Lower leg skin (tissue), 4 donors: ENCODE results near the gene PDE1A. TPM values are rescaled to one million over a fixed set of nuclear protein-coding genes. Genes with fewer than 3 reads are reported as not detected.

Source experiments
- DNase-seq, 2 donors: peaks; one replicate each; pipeline ENCODE4 v3.0.0-alpha.2; 2019; ENCODE audit warnings: low spot score in 2 of 2
- H3K4me3 ChIP-seq: fragments of 200-600 bp; sonication (generic); 2 replicates; pipeline ENCODE4 v1.5.1; 2017; ENCODE audit warnings: mild to moderate bottlenecking, low read depth; ENCODE audit not compliant: poor library complexity, severe bottlenecking
- POLR2A ChIP-seq, 2 donors: fragments of 450-650 bp; IDR thresholded peaks; one replicate each; pipeline ENCODE4 v1.6.1; 2016 to 2017; ENCODE audit warnings: antibody characterized with exemption in 2 of 2, mild to moderate bottlenecking in 1 of 2, moderate library complexity in 1 of 2
- WGBS, 2 donors: methylation state at CpG; one replicate each; pipeline ENCODE4 v1.1.5; 2018; 5-methylcytosine and 5-hydroxymethylcytosine counted together
- intact Hi-C: fragments of 100-400 bp; cut with DNase I; formaldehyde crosslinking; loops from one replicate; pipeline ENCODE4 v1.15.0; 2023; ENCODE audit warnings: low total_unique reads
- total RNA-seq, 4 donors: library from RNA; depleted of rRNA; stranded (reverse); fragments of >200 nt; gene quantifications; one replicate each; pipeline ENCODE4 v1.1.0, GENCODE V29; 2016
- TF ChIP-seq, protein P1 (sequence below), 3 donors: fragments of 450-650 bp; IDR thresholded peaks; one replicate each; pipeline ENCODE4 v1.5.1; 2016; ENCODE audit warnings: antibody characterized with exemption in 3 of 3, mild to moderate bottlenecking in 3 of 3, moderate library complexity in 2 of 3

Gene PDE1A
- total RNA-seq, 4 donors from 2014 or later, result 0.11 to 4.3 (median 2.2) TPM

DNA sequence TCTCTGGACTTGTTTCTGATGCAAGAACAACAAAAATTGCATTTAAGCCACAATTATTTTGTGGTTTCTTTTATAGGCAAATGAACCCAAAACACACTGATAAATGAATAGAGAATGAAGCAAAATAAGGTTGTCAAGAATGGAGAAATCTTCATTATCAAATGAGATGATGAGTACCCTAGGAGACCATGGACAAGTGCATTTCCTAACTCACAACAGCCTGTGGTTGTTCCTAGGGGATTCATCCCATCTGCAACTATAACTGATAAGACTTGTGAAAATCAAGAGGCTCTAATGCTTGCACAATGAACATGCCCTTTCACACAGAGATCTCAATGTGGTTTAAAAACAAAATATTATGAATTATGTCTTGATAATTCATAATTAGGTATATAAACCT, 159.9 kb downstream of the PDE1A start:
- no peak overlapping the region for H3K4me3 ChIP-seq
- TF ChIP-seq POLR2A (IDR thresholded peaks at IDR 0.05), result no peak
- TF ChIP-seq, protein P1, sequence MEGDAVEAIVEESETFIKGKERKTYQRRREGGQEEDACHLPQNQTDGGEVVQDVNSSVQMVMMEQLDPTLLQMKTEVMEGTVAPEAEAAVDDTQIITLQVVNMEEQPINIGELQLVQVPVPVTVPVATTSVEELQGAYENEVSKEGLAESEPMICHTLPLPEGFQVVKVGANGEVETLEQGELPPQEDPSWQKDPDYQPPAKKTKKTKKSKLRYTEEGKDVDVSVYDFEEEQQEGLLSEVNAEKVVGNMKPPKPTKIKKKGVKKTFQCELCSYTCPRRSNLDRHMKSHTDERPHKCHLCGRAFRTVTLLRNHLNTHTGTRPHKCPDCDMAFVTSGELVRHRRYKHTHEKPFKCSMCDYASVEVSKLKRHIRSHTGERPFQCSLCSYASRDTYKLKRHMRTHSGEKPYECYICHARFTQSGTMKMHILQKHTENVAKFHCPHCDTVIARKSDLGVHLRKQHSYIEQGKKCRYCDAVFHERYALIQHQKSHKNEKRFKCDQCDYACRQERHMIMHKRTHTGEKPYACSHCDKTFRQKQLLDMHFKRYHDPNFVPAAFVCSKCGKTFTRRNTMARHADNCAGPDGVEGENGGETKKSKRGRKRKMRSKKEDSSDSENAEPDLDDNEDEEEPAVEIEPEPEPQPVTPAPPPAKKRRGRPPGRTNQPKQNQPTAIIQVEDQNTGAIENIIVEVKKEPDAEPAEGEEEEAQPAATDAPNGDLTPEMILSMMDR (IDR thresholded peaks at IDR 0.05), result no peak

DNA sequence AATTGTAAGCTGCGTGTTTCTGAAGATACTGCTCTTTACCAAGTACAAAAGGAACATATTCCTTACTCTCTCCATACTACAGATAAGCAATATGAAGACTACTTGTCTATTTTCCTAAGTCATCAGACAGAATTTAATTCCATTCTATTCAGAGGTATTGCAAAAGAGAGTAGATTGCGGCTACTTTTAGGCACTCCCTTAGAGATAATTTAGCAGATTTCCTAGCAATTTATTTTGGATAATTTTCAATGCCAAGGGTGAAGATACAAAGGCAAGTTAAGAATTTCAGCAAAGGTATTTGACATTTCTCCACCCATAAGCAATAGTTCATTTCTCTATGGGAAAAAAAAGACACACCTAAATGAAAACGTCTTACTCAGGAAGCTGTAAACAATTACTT, 161.1 kb downstream of the PDE1A start:
- no peak for DNase-seq
- no peak for TF ChIP-seq POLR2A (IDR thresholded peaks at IDR 0.05)
- TF ChIP-seq, protein P1 (IDR thresholded peaks at IDR 0.05), result no peak
- intact Hi-C loops, result no loop called here
- H3K4me3 ChIP-seq, result no peak overlapping the region
- 56 to 61% methylated on average over 3 of the region's 3 CpGs for WGBS, 2 donors

More for the DNA sequence above, 159.9 kb downstream of the PDE1A start:
- DNase-seq, result no peak
- intact Hi-C loops, result no loop called here

DNA sequence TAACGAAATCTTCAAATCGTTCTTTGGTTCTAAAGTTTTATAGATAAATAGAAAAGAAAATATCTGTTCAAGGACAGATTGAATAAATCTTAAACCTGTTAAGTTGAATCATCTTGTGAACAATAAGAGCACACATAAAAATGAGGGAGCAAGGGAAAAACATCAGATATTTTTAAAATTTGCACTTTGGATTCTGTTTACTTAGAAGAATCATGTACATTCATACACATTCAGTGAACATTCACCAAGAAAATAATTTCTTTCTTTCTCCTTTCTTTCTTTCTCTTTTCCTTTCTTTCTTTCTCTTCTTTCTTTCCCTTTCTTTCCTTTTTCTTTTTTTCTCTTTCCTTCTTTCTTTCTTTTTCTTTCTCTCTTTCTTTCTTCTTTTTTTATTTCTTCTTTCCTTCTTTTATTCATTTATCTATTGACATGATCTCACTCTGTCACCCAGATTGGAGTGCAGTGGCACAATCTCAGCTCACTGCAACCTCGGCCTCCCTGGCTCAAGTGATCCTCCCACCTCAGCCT, 164.9 kb downstream of the PDE1A start:
- intact Hi-C loops, result no loop called here
- no peak for DNase-seq
- no peak overlapping the region for H3K4me3 ChIP-seq
- no peak for TF ChIP-seq POLR2A (IDR thresholded peaks at IDR 0.05)
- TF ChIP-seq, protein P1 (IDR thresholded peaks at IDR 0.05), result no peak
- 89 to 93% methylated on average over 3 of the region's 3 CpGs for WGBS, 2 donors

DNA sequence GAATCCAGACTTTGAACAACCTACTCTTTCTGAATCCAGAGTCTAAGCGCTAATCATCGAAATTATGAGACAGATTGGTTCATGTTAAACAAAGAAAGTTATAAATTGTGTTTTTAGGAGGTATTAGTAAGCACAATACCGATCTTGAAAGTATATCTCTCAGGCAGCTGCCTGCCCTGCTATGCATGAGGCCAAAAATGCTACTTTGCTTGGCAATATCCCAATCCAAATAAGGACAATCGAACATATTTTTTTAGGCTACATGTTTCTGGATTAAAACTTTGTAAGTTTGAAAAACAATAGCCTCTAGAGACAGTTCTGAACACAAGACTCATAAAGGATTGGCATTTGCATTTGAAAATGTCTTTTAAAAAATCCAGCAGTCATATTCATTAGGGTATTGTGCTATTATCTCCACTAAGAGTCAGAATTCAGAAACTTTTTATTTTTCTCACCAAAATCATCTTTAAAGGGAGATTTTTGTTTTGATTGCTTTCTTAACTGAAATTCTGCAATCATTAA, 167.1 kb downstream of the PDE1A start:
- intact Hi-C loops, result no loop called here
- 59 to 63% methylated on average over 4 of the region's 4 CpGs for WGBS, 2 donors
- TF ChIP-seq, protein P1 (IDR thresholded peaks at IDR 0.05), result no peak
- TF ChIP-seq POLR2A (IDR thresholded peaks at IDR 0.05), result no peak
- no peak for DNase-seq
- H3K4me3 ChIP-seq, result no peak overlapping the region

DNA sequence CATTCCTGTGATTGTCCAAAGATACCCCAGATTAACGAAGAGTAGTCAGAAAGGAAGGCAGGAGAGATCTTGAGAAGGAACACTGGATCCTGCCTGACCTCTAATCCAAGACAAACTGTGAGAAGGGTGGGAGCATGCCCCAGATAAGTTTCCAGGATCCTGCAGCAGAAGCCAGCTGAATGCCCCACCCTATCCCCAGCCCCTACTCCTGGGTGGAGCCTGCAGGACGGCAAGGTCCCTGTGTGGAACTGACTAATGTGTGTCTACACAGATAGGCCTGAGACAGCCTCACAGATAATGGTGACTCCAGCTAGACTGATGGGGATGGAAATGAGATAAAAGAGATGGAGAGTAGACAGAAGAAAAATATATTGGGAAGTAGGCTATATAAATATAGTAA, 174.3 kb downstream of the PDE1A start:
- intact Hi-C loops, result no loop called here
- 74 to 80% methylated on average over 2 of the region's 2 CpGs for WGBS, 2 donors
- no peak for DNase-seq

More for the DNA sequence above, 174.3 kb downstream of the PDE1A start:
- TF ChIP-seq POLR2A (IDR thresholded peaks at IDR 0.05), result no peak
- TF ChIP-seq, protein P1 (IDR thresholded peaks at IDR 0.05), result no peak
- no peak overlapping the region for H3K4me3 ChIP-seq
